T-helper 2 cell treated with Interferon-gamma antibody and Interleukin-4, amounts not matched to agents 5 μg/mL and 100 μg/mL, for 36 hours (primary cell): ENCODE results near the gene MAP2K5.

Experiments used
- DNase-seq: peaks from one replicate; pipeline ENCODE4 v3.0.0; 2021; ENCODE audit warnings: low spot score
- H3K27ac Mint-ChIP-seq: one replicate; pipeline ENCODE4 v1.8.0; 2021; ENCODE audit warnings: mild to moderate bottlenecking, mixed read lengths
- H3K27me3 Mint-ChIP-seq: one replicate; pipeline ENCODE4 v1.8.0; 2021; ENCODE audit warnings: low read depth, mixed read lengths
- H3K36me3 Mint-ChIP-seq: one replicate; pipeline ENCODE4 v1.8.0; 2021; ENCODE audit warnings: low read depth, mixed read lengths
- H3K4me1 Mint-ChIP-seq: one replicate; pipeline ENCODE4 v1.8.0; 2021; ENCODE audit warnings: low read depth, mixed read lengths
- H3K4me3 Mint-ChIP-seq: one replicate; pipeline ENCODE4 v1.8.0; 2022; ENCODE audit warnings: mild to moderate bottlenecking, moderate library complexity, mixed read lengths
- H3K9me3 Mint-ChIP-seq: one replicate; pipeline ENCODE4 v1.8.0; 2021; ENCODE audit warnings: mixed read lengths

Gene MAP2K5

GRCh38 chr15:67835297-67836133 is 293.0 kb downstream of the MAP2K5 start:
- Mint-ChIP-seq H3K27ac (no peak overlapping the region), H3K27me3 (peaks cover 80% of the 10 kb centered on the region), H3K9me3 (no peaks in the 10 kb centered on the region), H3K4me3 (peak overlapping the region; percentile 74), H3K36me3 (no peaks in the 10 kb centered on the region), H3K4me1 (peaks cover 31% of the 10 kb centered on the region)
- no peak for DNase-seq

- H3K4me3 Mint-ChIP-seq = peak overlapping the region; percentile 59
- DNase-seq = no peak
- no peaks in the 10 kb centered on the region for H3K36me3 Mint-ChIP-seq
- peaks cover 33% of the 10 kb centered on the region for H3K4me1 Mint-ChIP-seq
- peaks cover 76% of the 10 kb centered on the region for H3K27me3 Mint-ChIP-seq
- H3K27ac Mint-ChIP-seq = no peak overlapping the region
- H3K9me3 Mint-ChIP-seq = no peaks in the 10 kb centered on the region
These were observed 293.6 kb downstream of the MAP2K5 start for GRCh38 chr15:67836134-67836455.

- Mint-ChIP-seq H3K4me1 (peaks cover 37% of the 10 kb centered on the region), H3K4me3 (peak overlapping the region; percentile 59), H3K27ac (no peak overlapping the region)
These were observed 294.0 kb downstream of the MAP2K5 start for GRCh38 chr15:67836477-67836876.

GRCh38 chr15:67836955-67837354 is 294.5 kb downstream of the MAP2K5 start:
- no peaks in the 10 kb centered on the region for H3K9me3 Mint-ChIP-seq
- no peak overlapping the region for H3K4me3 Mint-ChIP-seq
- no peaks in the 10 kb centered on the region for H3K36me3 Mint-ChIP-seq
- DNase-seq = no peak
- no peak overlapping the region for H3K27ac Mint-ChIP-seq
- H3K27me3 Mint-ChIP-seq = peaks cover 69% of the 10 kb centered on the region
- peaks cover 39% of the 10 kb centered on the region for H3K4me1 Mint-ChIP-seq

More at GRCh38 chr15:67836477-67836876, 294.0 kb downstream of the MAP2K5 start:
- peaks cover 73% of the 10 kb centered on the region for H3K27me3 Mint-ChIP-seq
- no peaks in the 10 kb centered on the region for H3K36me3 Mint-ChIP-seq
- H3K9me3 Mint-ChIP-seq = no peaks in the 10 kb centered on the region
- DNase-seq = no peak

DNA sequence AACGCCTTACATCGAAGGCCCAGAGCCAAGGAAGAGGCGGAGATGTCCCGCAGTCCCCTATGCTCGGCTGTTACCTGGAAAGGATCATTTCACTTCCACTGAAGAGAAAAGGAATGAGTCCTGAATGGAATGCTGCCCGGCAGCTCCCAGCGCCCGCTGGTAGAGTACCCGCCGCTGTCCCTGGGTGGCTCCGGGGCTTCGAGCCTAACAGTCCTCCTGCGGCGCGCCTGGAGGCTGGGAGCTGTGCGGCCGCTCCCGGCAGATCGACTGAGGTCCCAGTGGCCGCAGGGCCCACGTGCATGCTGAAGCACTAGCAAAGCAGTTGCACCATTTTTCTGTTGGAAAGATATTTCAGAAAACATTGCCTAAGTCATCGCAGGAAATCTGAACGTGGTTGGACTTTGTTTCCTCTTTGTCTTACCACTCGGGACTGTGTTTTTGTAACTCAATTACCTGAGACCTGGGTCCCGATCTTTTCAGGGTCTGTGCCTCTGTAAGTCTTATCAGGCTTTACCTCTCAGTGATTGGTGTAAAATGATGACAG is 296.4 kb downstream of the MAP2K5 start:
- Mint-ChIP-seq H3K9me3 (no peaks in the 10 kb centered on the region), H3K27me3 (peaks cover 51% of the 10 kb centered on the region), H3K27ac (no peak overlapping the region), H3K4me1 (peaks cover 34% of the 10 kb centered on the region), H3K36me3 (no peaks in the 10 kb centered on the region), H3K4me3 (peak overlapping the region; percentile 92)
- no peak for DNase-seq

GRCh38 chr15:67839499-67839928 is 297.0 kb downstream of the MAP2K5 start:
- peak overlapping the region; percentile 88 for H3K27ac Mint-ChIP-seq
- DNase-seq = no peak
- peaks cover 30% of the 10 kb centered on the region for H3K4me1 Mint-ChIP-seq
- H3K27me3 Mint-ChIP-seq = peaks cover 45% of the 10 kb centered on the region
- H3K9me3 Mint-ChIP-seq = no peaks in the 10 kb centered on the region
- H3K36me3 Mint-ChIP-seq = no peaks in the 10 kb centered on the region
- H3K4me3 Mint-ChIP-seq = peak overlapping the region; percentile 92

DNA sequence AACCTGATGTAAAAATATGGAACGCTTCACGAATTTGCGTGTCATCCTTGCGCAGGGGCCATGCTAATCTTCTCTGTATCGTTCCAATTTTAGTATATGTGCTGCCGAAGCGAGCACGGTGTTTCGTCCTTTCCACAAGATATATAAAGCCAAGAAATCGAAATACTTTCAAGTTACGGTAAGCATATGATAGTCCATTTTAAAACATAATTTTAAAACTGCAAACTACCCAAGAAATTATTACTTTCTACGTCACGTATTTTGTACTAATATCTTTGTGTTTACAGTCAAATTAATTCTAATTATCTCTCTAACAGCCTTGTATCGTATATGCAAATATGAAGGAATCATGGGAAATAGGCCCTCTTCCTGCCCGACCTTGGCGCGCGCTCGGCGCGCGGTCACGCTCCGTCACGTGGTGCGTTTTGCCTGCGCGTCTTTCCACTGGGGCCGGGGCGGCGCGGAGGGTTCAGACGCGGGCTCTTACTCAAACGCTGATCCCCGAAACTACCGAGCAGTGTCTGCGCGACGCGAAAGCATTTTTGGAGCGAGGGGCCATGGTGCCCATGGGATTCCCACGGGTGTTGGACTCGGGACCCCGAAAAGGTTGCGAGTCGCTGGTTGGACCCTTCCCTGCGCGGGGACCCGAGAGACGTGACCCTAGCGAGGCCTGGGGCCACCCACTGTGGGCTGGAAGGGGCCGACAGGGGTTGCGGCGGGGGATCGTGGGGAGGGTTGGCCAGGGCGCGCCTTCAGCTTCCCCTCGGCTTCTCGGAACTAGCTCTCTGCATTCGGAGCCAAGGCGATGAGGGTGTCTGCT is 297.6 kb downstream of the MAP2K5 start, which contains the start of gene RNU6-1:
RNU6-1 (minus strand) TSS at position 117 of the 820 bp plus-strand sequence.
- H3K9me3 Mint-ChIP-seq = no peaks in the 10 kb centered on the region
- peak within 1 kb of the TSS; percentile 92 for H3K4me3 Mint-ChIP-seq
- H3K27ac Mint-ChIP-seq = peak within 1 kb of the TSS; percentile 88
- H3K36me3 Mint-ChIP-seq = no peaks in the 10 kb centered on the region
- H3K4me1 Mint-ChIP-seq = peaks cover 28% of the 10 kb centered on the region
- DNase-seq = peak; percentile 93
- peaks cover 39% of the 10 kb centered on the region for H3K27me3 Mint-ChIP-seq

DNA sequence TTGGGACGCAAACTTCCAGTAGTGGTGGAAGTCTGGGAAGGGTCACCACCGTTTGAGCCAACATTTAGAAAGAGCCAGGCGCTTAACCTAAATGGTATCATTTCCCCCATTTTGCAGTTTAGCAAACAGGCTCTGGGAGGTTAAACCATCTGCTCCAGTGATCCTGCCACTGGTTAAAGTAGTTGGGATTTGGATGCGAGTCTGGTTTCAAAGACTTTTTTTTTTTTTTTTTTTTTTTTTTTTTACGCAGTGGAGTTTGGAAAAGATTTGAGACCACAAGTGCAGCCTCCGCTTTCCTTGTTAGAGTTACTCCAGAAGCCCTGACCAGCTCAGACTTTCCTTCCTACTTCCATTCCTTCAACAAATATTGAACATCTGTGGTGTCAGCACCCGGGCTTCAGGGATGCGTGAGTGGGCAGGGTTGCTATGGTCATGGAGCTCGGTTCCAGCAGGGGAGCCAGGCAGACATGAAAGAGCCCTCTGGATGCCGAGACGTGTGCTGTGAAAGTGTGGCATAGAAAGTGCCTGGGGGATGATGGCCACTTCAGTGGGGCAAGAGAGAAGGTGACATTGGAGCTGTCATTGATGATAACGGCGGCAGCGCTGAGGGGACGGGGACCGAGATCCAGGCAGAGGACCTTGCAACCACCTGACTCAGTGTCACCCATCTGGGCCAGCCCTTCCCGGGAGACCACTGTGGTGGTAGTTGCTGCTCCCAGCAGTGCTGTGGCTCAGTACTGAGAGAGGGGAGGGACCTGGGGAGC is 298.4 kb downstream of the MAP2K5 start:
- Mint-ChIP-seq H3K36me3 (no peaks in the 10 kb centered on the region), H3K27me3 (peaks cover 31% of the 10 kb centered on the region), H3K4me1 (peaks cover 26% of the 10 kb centered on the region), H3K27ac (peak overlapping the region; percentile 88), H3K9me3 (no peaks in the 10 kb centered on the region), H3K4me3 (peak overlapping the region; percentile 92)
- no peak for DNase-seq

- H3K4me3 Mint-ChIP-seq = peak overlapping the region; percentile 92
- H3K27me3 Mint-ChIP-seq = peaks cover 26% of the 10 kb centered on the region
- peaks cover 21% of the 10 kb centered on the region for H3K4me1 Mint-ChIP-seq
- no peak overlapping the region for H3K27ac Mint-ChIP-seq
- H3K36me3 Mint-ChIP-seq = no peaks in the 10 kb centered on the region
- no peaks in the 10 kb centered on the region for H3K9me3 Mint-ChIP-seq
- no peak for DNase-seq
These were observed 298.9 kb downstream of the MAP2K5 start for GRCh38 chr15:67841513-67841762.

- H3K4me1 Mint-ChIP-seq = peaks cover 18% of the 10 kb centered on the region
- H3K27me3 Mint-ChIP-seq = peaks cover 12% of the 10 kb centered on the region
- H3K9me3 Mint-ChIP-seq = no peaks in the 10 kb centered on the region
- no peak for DNase-seq
- no peaks in the 10 kb centered on the region for H3K36me3 Mint-ChIP-seq
- H3K4me3 Mint-ChIP-seq = no peak overlapping the region
- no peak overlapping the region for H3K27ac Mint-ChIP-seq
These were observed 300.6 kb downstream of the MAP2K5 start for GRCh38 chr15:67843092-67843501.

GRCh38 chr15:67843571-67844387 is 301.3 kb downstream of the MAP2K5 start:
- Mint-ChIP-seq H3K9me3 (no peaks in the 10 kb centered on the region), H3K4me3 (no peak overlapping the region), H3K27ac (no peak overlapping the region), H3K36me3 (no peaks in the 10 kb centered on the region), H3K27me3 (peaks cover 6% of the 10 kb centered on the region), H3K4me1 (peaks cover 18% of the 10 kb centered on the region)
- no peak for DNase-seq

DNA sequence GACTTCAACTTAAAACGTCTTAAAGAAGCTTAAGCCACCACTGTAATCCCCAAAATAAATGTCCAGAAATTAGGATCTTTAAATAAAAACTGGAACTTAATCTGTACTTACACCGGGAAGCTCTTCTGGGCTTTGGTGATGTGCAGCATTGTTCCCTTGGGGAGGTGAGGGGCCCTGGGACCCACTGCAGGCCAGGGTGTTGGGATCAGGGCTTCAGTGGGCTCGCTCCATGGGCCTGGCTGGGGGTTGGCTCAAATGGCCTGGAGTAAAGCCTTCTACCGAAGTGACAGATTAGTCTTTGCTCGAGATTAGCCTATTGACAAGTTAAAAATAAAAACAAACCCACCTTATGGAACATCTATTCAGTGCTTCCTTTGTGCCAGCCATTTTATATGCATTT is 303.5 kb downstream of the MAP2K5 start:
- H3K36me3 Mint-ChIP-seq = no peaks in the 10 kb centered on the region
- H3K4me1 Mint-ChIP-seq = peaks cover 7% of the 10 kb centered on the region
- no peak overlapping the region for H3K4me3 Mint-ChIP-seq
- H3K27ac Mint-ChIP-seq = no peak overlapping the region
- no peaks in the 10 kb centered on the region for H3K9me3 Mint-ChIP-seq
- H3K27me3 Mint-ChIP-seq = peaks cover 3% of the 10 kb centered on the region
- no peak for DNase-seq

DNA sequence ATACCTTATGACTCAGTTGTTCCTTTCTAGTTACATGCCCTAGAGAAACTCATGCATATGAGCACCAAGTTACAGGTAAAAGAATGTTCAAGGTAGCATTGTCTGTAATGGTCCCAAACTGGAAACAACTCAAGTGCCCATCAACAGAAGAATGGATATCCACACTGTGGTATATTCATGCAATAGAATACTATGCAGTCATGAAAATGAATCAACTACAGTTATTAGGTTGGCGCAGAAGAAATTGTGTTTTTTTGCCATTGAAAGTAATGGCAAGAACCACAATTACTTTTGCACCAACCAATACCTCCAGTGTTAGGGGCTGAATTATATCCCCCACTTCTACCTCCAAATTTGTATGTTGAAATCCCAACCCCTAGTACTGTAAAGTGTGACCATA is 307.0 kb downstream of the MAP2K5 start:
- Mint-ChIP-seq H3K27ac (no peak overlapping the region), H3K36me3 (no peaks in the 10 kb centered on the region), H3K27me3 (no peaks in the 10 kb centered on the region), H3K9me3 (no peaks in the 10 kb centered on the region), H3K4me1 (no peaks in the 10 kb centered on the region), H3K4me3 (no peak overlapping the region)
- DNase-seq = no peak
